ENCODE results near the gene KIF2A. TPM values are rescaled to one million over a fixed set of nuclear protein-coding genes. Genes with fewer than 3 reads are reported as not detected.

The KIF2A gene
- total and polyA plus RNA-seq, 9 of the 15 experiments (the other 6 are each of a cell fraction or from before 2014, with no cell fraction given), result 42.6 to 126 (median 77.6) TPM

- TF ChIP-seq ZNF41 (CRISPR knock-in tag; conservative IDR thresholded peaks at IDR 0.05), result no peak
- no peak for TF ChIP-seq PBX2 (CRISPR knock-in tag; IDR thresholded peaks at IDR 0.05; ENCODE audit: low read depth)
- no peak for TF ChIP-seq PBX2 (tag; conservative IDR thresholded peaks at IDR 0.05; ENCODE audit: low read depth)
- peak; percentile 64 to 94 for TF ChIP-seq AFF1 (IDR thresholded peaks at IDR 0.05; ENCODE audit: low read depth in 1 of 2, partially characterized antibody in 2 of 2)
- peak; percentile 85 for TF ChIP-seq ETS1 (conservative IDR thresholded peaks at IDR 0.05; ENCODE audit: control insufficient read depth, low read depth, low read length)
- TF ChIP-seq AFF4 (CRISPR knock-in tag; IDR thresholded peaks at IDR 0.05), result peak; percentile 64; the same call in 1 of the 2 replicates
- peak; percentile 7; the same call in 1 of the 2 replicates for TF ChIP-seq FOXP1 (CRISPR knock-in tag; IDR thresholded peaks at IDR 0.05)
- TF ChIP-seq CCNT2 (IDR thresholded peaks at IDR 0.05; ENCODE audit: borderline replicate concordance, extremely low read depth, insufficient read length, low read depth, low read length), result peak; percentile 74
- TF ChIP-seq RAD21 (CRISPR knock-in tag; conservative IDR thresholded peaks at IDR 0.05 in 1 of 2, IDR thresholded peaks at IDR 0.05 in 1 of 2), result no peak; a peak in 1 of 4 replicates
- peak; percentile 82; the same call in 1 of the 2 replicates for TF ChIP-seq TGIF2 (CRISPR knock-in tag; IDR thresholded peaks at IDR 0.05)
- no peak; the same call in 1 of the 2 replicates for TF ChIP-seq NBN (IDR thresholded peaks at IDR 0.05; ENCODE audit: low read depth)
- peak; percentile 78; the same call in 1 of the 2 replicates for TF ChIP-seq PHF21A (IDR thresholded peaks at IDR 0.05; ENCODE audit: borderline replicate concordance, low read depth)
- TF ChIP-seq GTF2A2 (tag; IDR thresholded peaks at IDR 0.05), result no peak
- TF ChIP-seq ZEB2 (IDR thresholded peaks at IDR 0.05), result no peak
Observed at GRCh38 chr5:62403411-62404250, 97.6 kb downstream of the KIF2A start, which contains the start of gene DIMT1 (continued).
